ENCODE measurements around the gene SHH. TPM values are rescaled to one million over a fixed set of nuclear protein-coding genes. Genes with fewer than 3 reads are reported as not detected.

SHH gene
- total RNA-seq, 4 donors from 2014 or later: not detected

DNA sequence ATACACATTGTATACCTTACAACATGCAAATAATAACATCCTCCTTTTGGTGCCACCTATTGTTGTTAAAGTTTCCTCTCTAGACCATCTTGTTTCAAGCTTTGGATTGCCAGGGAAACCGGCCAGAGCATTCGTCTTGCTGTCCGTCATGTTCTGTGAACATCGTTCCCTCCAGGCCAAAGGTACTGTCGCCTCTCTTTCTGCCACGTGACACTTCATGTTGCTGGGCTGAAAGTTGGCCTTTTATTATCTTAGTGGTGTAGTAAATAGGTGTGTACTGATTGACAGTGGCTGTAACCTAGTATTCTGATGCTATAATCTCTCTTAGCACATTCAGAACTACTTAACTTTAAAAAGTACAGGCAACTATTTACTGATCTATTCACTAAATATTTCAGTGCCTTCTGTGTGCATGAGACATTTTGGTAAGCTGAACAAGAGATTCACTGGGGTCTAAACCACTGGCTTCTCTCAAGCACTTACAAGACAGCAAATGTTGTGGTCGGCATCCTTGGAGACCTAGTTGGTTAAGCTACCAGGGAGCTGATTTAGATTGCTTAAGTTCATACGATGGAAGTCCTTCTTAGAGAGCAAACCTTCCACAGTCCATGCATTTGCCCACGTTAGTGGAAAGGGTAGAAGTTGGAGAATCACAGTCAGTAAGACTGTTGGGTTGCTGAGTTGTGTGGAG lies 52.4 kb downstream of the SHH start:
- no peak for DNase-seq
- intact Hi-C loops (cut with DNase I): no loop called here
- H3K4me1 ChIP-seq: peaks cover 0 to 38% (median 5%) of the 10 kb centered on the region in 3 donors

GRCh38 chr7:155758348-155758747 lies 53.9 kb downstream of the SHH start:
- Histone ChIP-seq H3K4me3 (no peak overlapping the region), H3K4me1 (peaks cover 6 to 39% (median 19%) of the 10 kb centered on the region in 3 donors), H3K9me3 (no peaks in the 10 kb centered on the region), H3K27ac (no peak overlapping the region), H3K27me3 (no peaks in the 10 kb centered on the region), H3K36me3 (peaks cover 0 to 52% (median 0%) of the 10 kb centered on the region in 3 donors)
- TF ChIP-seq POLR2A (IDR thresholded peaks at IDR 0.05): no peak
- TF ChIP-seq, protein P1, sequence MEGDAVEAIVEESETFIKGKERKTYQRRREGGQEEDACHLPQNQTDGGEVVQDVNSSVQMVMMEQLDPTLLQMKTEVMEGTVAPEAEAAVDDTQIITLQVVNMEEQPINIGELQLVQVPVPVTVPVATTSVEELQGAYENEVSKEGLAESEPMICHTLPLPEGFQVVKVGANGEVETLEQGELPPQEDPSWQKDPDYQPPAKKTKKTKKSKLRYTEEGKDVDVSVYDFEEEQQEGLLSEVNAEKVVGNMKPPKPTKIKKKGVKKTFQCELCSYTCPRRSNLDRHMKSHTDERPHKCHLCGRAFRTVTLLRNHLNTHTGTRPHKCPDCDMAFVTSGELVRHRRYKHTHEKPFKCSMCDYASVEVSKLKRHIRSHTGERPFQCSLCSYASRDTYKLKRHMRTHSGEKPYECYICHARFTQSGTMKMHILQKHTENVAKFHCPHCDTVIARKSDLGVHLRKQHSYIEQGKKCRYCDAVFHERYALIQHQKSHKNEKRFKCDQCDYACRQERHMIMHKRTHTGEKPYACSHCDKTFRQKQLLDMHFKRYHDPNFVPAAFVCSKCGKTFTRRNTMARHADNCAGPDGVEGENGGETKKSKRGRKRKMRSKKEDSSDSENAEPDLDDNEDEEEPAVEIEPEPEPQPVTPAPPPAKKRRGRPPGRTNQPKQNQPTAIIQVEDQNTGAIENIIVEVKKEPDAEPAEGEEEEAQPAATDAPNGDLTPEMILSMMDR (IDR thresholded peaks at IDR 0.05): no peak
- intact Hi-C loops (cut with DNase I): no loop called here
- 79 to 96% methylated on average over 5 to 10 of the region's 10 CpGs for WGBS, 2 donors
- DNase-seq: no peak

More for the DNA sequence above, 52.4 kb downstream of the SHH start:
- Histone ChIP-seq H3K9me3 (no peaks in the 10 kb centered on the region), H3K27me3 (no peaks in the 10 kb centered on the region), H3K36me3 (peaks cover 0 to 67% (median 5%) of the 10 kb centered on the region in 3 donors), H3K4me3 (no peak overlapping the region), H3K27ac (no peak overlapping the region)
- TF ChIP-seq POLR2A (IDR thresholded peaks at IDR 0.05): no peak
- TF ChIP-seq, protein P1 (IDR thresholded peaks at IDR 0.05): no peak
- 89 to 91% methylated on average over 9 of the region's 9 CpGs for WGBS, 2 donors

DNA sequence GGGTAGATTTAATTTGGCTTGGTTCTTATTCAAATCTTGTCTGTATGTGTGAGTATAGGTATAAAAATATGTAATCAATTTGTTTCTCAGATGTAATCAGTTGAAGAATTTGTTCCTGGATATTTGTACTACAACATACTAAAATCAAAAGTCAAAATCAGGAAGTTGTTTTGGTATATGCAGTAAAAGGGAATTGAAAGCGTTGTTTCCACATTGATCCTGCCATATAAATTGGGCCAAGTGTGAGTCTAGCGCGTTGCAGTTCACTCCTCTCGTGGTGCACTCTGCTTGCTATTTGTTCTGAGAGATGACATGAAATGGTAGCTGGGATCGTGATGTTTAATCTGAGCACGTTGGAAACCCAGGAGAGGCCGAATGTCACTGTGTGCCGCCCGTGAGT lies 55.9 kb downstream of the SHH start:
- Histone ChIP-seq H3K27ac (no peak overlapping the region), H3K4me3 (no peak overlapping the region), H3K9me3 (no peaks in the 10 kb centered on the region), H3K4me1 (peaks cover 7 to 47% (median 18%) of the 10 kb centered on the region in 3 donors), H3K27me3 (no peaks in the 10 kb centered on the region), H3K36me3 (peaks cover 0 to 47% (median 0%) of the 10 kb centered on the region in 3 donors)
- intact Hi-C loops (cut with DNase I): no loop called here
- no peak for TF ChIP-seq POLR2A (IDR thresholded peaks at IDR 0.05)
- TF ChIP-seq, protein P1 (IDR thresholded peaks at IDR 0.05): no peak
- WGBS, 2 donors: 78 to 90% methylated on average over 8 to 9 of the region's 9 CpGs
- no peak for DNase-seq

DNA sequence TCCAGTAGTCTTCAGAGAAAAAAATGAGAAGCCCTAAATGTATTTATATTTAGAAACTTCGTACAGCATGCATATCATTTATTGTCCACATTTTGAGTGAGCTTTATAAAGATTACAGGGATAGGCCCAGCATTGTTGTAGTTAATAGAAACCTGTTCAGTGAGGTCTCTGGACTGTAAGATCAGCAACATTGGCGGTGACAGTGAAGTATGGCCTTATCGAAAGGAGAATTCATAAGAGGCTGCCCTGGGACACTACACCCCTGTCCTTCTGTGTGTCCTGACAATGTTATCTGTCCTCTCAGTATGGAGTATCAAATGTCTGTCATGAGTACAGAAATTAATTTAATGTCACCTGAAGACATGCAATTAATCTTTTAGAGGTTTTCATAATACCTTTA lies 57.2 kb downstream of the SHH start:
- no peak for TF ChIP-seq POLR2A (IDR thresholded peaks at IDR 0.05)
- TF ChIP-seq, protein P1 (IDR thresholded peaks at IDR 0.05): no peak
- H3K27me3 ChIP-seq: no peaks in the 10 kb centered on the region
- H3K27ac ChIP-seq: no peak overlapping the region
- H3K4me1 ChIP-seq: peaks cover 7 to 57% (median 18%) of the 10 kb centered on the region in 3 donors
- intact Hi-C loops (cut with DNase I): no loop called here
- WGBS, 2 donors: 77 to 84% methylated on average over 3 of the region's 3 CpGs
- H3K9me3 ChIP-seq: no peaks in the 10 kb centered on the region
- H3K36me3 ChIP-seq: peaks cover 0 to 36% (median 0%) of the 10 kb centered on the region in 3 donors
- no peak for DNase-seq
- no peak overlapping the region for H3K4me3 ChIP-seq

DNA sequence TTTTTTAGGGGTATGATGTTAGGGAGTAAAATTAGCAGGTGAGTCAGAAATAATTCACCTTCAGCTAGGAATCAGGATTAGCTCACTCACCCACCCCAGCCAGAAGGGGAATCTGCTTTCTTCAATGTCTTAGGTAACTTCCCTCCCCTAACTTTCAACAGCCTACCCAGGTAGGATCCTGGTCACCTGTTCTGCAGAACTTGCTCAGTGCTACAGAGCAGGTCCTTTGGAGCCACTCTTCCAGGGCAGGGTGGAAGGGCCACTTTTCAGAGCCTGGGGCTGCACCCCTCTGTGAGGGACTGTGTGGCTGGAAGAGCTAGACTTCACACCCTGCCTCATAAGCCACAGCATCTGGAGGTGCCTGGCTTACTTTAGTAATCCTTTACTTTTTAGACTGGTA lies 58.1 kb downstream of the SHH start:
- intact Hi-C loops (cut with DNase I): no loop called here
- no peaks in the 10 kb centered on the region for H3K9me3 ChIP-seq
- no peaks in the 10 kb centered on the region for H3K27me3 ChIP-seq
- H3K36me3 ChIP-seq: peaks cover 0 to 37% (median 0%) of the 10 kb centered on the region in 3 donors
- peaks cover 7 to 66% (median 18%) of the 10 kb centered on the region in 3 donors for H3K4me1 ChIP-seq
- no peak for DNase-seq
- no peak overlapping the region for H3K27ac ChIP-seq
- no peak overlapping the region for H3K4me3 ChIP-seq
- TF ChIP-seq POLR2A (IDR thresholded peaks at IDR 0.05): no peak
- TF ChIP-seq, protein P1 (IDR thresholded peaks at IDR 0.05): no peak
